Uterus (tissue), 2 donors: ENCODE measurements around the gene DYTN.

Source experiments
- CTCF ChIP-seq, 4 experiments: fragments of 200-600 bp in 2 of 4; fragments of 450-650 bp in 2 of 4; sonication (generic) in 2 of 4; IDR thresholded peaks; one replicate each; pipeline ENCODE4 v1.5.1; 2016 to 2019; ENCODE audit warnings: antibody characterized with exemption in 4 of 4, mild to moderate bottlenecking in 2 of 4, moderate library complexity in 1 of 4
- POLR2A ChIP-seq, 2 donors: fragments of 450-650 bp; IDR thresholded peaks; one replicate each; pipeline ENCODE4 v1.6.1; 2016; ENCODE audit warnings: antibody characterized with exemption in 2 of 2, mild to moderate bottlenecking in 1 of 2, moderate library complexity in 1 of 2

DNA sequence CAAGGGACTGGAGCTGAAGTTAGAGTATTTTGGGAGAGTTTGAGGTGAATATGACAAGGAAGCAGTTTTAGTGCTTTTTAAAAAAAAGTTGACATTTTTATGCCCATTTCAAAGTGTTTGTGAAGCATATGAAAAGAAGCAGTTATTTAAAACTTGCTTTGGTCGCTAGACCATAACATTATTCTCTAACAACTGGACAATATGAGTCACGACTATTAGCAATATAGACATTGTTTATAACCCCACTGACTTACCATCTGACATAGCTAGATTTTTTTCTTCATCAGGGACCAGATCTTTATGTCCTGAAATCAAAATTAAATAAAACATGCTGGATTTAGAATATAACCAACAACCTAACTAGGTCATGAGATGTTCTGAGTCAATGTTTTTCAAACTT lies 22.6 kb upstream of the DYTN start:
- no peak for TF ChIP-seq CTCF (IDR thresholded peaks at IDR 0.05)
- no peak for TF ChIP-seq POLR2A (IDR thresholded peaks at IDR 0.05)
